Astrocyte of the hippocampus (primary cell): Measurements from ENCODE around the gene P2RX2.

Experiments
- DNase-seq: peaks from one replicate; pipeline ENCODE4 v3.0.0; 2011; ENCODE audit warnings: low read depth, low spot score

P2RX2 gene

GRCh38 chr12:132660996-132661395 is 42.4 kb downstream of the P2RX2 start:
- DNase-seq = no peak

GRCh38 chr12:132661972-132662371 is 43.4 kb downstream of the P2RX2 start:
- no peak for DNase-seq

- DNase-seq = no peak
These were observed 44.6 kb downstream of the P2RX2 start for GRCh38 chr12:132662901-132663755.

- no peak for DNase-seq
These were observed 45.9 kb downstream of the P2RX2 start for GRCh38 chr12:132664206-132665148.

- no peak for DNase-seq
These were observed 46.5 kb downstream of the P2RX2 start for GRCh38 chr12:132665149-132665491.

GRCh38 chr12:132665794-132666193 is 47.2 kb downstream of the P2RX2 start:
- DNase-seq = no peak

- no peak for DNase-seq
These were observed 49.9 kb downstream of the P2RX2 start for GRCh38 chr12:132668191-132669088.

- DNase-seq = no peak
These were observed 50.7 kb downstream of the P2RX2 start for GRCh38 chr12:132669166-132669879.
